ENCODE results near the gene SFMBT2.

DNA sequence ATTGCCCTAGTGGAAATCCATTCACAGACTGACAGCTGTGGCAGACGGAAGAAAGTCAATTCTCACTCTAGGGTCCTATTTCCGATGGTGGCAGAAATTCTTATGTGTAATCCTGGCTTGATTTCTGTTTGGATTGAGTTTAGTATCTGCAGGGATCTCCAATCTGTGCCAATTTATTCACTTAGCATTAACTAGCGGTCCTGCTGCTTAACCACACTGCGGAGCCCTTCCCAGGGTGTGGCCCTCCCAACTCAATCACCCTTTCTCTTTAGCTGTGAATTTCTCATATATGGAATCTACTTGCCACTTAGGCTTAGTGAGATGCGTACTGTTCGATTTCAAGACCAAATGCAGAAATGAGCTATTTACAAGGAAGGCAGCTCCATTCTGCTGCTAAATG, 215.7 kb downstream of the SFMBT2 start:
- TF ChIP-seq, protein P1, sequence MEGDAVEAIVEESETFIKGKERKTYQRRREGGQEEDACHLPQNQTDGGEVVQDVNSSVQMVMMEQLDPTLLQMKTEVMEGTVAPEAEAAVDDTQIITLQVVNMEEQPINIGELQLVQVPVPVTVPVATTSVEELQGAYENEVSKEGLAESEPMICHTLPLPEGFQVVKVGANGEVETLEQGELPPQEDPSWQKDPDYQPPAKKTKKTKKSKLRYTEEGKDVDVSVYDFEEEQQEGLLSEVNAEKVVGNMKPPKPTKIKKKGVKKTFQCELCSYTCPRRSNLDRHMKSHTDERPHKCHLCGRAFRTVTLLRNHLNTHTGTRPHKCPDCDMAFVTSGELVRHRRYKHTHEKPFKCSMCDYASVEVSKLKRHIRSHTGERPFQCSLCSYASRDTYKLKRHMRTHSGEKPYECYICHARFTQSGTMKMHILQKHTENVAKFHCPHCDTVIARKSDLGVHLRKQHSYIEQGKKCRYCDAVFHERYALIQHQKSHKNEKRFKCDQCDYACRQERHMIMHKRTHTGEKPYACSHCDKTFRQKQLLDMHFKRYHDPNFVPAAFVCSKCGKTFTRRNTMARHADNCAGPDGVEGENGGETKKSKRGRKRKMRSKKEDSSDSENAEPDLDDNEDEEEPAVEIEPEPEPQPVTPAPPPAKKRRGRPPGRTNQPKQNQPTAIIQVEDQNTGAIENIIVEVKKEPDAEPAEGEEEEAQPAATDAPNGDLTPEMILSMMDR (IDR thresholded peaks at IDR 0.05) = no peak
- TF ChIP-seq POLR2AphosphoS5 (IDR thresholded peaks at IDR 0.05) = no peak

All from prostate gland (tissue), 2 donors.